ENCODE data around the gene HAGHL. TPM values are rescaled to one million over a fixed set of nuclear protein-coding genes. Genes with fewer than 3 reads are reported as not detected.

HAGHL gene
- total RNA-seq, 2 donors from 2014 or later = 2.6 to 13.0 TPM

DNA sequence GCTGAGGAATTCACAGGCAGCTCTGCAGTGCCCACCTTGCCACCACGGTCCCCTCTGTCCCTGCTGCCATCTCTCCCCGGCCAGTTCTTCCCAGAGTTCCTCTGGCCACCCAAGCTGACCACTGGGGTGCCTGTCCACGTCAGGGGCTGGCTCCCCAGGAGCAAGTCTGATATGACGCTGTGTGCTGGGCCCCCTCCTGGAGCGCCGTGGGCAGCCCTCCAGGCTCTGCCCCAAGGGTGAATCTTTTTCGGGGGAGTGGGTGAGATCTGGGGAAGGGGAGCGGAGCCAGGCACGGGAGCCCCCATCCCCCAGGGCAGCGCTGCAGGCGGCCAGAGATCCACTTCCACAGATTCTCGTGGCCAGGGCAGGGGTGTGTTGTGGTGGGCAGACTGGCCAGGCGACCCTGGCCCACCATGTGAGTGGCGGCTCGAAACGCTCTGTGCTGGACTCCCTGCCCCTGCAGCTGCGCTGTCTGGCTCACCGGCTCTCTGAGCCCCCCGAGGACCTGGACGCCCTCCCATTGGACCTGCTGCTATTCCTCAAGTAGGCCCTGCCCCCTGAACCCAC is 37.4 kb downstream of the HAGHL start:
- peaks cover 4% of the 10 kb centered on the region for H3K27me3 ChIP-seq
- TF ChIP-seq, protein P1, sequence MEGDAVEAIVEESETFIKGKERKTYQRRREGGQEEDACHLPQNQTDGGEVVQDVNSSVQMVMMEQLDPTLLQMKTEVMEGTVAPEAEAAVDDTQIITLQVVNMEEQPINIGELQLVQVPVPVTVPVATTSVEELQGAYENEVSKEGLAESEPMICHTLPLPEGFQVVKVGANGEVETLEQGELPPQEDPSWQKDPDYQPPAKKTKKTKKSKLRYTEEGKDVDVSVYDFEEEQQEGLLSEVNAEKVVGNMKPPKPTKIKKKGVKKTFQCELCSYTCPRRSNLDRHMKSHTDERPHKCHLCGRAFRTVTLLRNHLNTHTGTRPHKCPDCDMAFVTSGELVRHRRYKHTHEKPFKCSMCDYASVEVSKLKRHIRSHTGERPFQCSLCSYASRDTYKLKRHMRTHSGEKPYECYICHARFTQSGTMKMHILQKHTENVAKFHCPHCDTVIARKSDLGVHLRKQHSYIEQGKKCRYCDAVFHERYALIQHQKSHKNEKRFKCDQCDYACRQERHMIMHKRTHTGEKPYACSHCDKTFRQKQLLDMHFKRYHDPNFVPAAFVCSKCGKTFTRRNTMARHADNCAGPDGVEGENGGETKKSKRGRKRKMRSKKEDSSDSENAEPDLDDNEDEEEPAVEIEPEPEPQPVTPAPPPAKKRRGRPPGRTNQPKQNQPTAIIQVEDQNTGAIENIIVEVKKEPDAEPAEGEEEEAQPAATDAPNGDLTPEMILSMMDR (IDR thresholded peaks at IDR 0.05) = no peak
- H3K9ac ChIP-seq (ENCODE audit: low read depth in 2 of 2, low read length in 2 of 2) = no peak overlapping the region
- no peaks in the 10 kb centered on the region for H3K36me3 ChIP-seq
- no peak overlapping the region for H3K27ac ChIP-seq
- intact Hi-C loops (cut with DNase I) = no loop called here
- H3K4me3 ChIP-seq = no peak overlapping the region
- H3K9me3 ChIP-seq = no peaks in the 10 kb centered on the region
- H3K4me1 ChIP-seq = no peaks in the 10 kb centered on the region
- DNase-seq = no peak

DNA sequence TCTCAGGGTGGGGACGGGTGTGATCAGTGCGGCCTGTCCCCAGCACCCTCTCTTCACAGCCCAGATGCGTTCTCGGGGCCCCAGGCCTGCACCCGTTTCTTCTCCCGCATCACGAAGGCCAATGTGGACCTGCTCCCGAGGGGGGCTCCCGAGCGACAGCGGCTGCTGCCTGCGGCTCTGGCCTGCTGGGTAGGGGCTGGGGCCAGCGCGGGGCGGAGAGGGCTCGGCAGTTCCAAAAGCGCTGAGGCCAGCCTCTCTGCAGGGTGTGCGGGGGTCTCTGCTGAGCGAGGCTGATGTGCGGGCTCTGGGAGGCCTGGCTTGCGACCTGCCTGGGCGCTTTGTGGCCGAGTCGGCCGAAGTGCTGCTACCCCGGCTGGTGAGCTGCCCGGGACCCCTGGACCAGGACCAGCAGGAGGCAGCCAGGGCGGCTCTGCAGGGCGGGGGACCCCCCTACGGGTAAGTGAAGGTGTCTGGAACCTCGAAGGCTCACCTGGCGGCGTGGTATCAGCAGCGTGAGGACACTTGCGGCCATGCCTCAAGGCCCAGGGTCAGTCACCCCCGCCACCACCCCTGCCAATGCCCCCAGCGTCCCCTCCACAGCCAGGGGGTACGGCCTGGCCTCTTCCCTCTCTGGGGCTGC is 38.1 kb downstream of the HAGHL start:
- TF ChIP-seq, protein P1 (IDR thresholded peaks at IDR 0.05) = no peak
- no peaks in the 10 kb centered on the region for H3K9me3 ChIP-seq
- no peak overlapping the region for H3K9ac ChIP-seq (ENCODE audit: low read depth in 2 of 2, low read length in 2 of 2)
- intact Hi-C loops (cut with DNase I) = no loop called here
- H3K4me3 ChIP-seq = no peak overlapping the region
- no peaks in the 10 kb centered on the region for H3K4me1 ChIP-seq
- H3K27me3 ChIP-seq = peaks cover 4% of the 10 kb centered on the region
- no peaks in the 10 kb centered on the region for H3K36me3 ChIP-seq
- no peak overlapping the region for H3K27ac ChIP-seq
- no peak for DNase-seq

DNA sequence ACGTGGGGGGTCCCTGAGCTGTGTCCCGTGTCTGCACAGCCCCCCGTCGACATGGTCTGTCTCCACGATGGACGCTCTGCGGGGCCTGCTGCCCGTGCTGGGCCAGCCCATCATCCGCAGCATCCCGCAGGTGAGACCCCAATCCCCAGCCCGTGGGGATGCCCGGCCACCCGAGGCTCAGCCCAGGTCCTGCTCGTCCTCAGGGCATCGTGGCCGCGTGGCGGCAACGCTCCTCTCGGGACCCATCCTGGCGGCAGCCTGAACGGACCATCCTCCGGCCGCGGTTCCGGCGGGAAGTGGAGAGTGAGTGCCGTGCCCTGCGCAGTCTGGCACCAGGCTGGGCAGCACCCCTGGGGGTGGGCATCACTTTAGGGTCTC is 38.6 kb downstream of the HAGHL start:
- Histone ChIP-seq H3K27ac (no peak overlapping the region), H3K9ac (ENCODE audit: low read depth in 2 of 2, low read length in 2 of 2) (no peak overlapping the region), H3K36me3 (no peaks in the 10 kb centered on the region), H3K4me1 (no peaks in the 10 kb centered on the region), H3K4me3 (no peak overlapping the region), H3K27me3 (peaks cover 4% of the 10 kb centered on the region), H3K9me3 (no peaks in the 10 kb centered on the region)
- no peak for DNase-seq
- TF ChIP-seq, protein P1 (IDR thresholded peaks at IDR 0.05) = no peak
- intact Hi-C loops (cut with DNase I) = no loop called here

DNA sequence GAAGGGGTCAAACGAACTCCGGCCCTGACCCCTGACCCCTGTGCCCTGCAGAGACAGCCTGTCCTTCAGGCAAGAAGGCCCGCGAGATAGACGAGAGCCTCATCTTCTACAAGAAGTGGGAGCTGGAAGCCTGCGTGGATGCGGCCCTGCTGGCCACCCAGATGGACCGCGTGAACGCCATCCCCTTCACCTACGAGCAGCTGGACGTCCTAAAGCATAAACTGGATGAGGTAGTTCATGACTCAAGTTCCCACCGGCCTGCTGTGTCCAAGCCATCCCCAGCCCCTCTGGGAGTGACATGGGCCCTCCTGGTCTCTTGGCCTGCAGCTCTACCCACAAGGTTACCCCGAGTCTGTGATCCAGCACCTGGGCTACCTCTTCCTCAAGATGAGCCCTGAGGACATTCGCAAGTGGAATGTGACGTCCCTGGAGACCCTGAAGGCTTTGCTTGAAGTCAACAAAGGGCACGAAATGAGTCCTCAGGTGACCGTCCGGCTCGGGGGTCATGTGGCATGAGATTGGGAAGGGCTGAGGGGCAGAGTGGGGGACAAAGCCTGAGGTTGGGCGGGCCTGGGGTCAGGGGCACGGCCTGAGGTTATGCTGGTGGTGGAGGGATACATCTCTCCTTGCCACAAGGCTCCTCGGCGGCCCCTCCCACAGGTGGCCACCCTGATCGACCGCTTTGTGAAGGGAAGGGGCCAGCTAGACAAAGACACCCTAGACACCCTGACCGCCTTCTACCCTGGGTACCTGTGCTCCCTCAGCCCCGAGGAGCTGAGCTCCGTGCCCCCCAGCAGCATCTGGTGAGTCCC is 39.3 kb downstream of the HAGHL start:
- intact Hi-C loops (cut with DNase I) = no loop called here
- H3K9me3 ChIP-seq = no peaks in the 10 kb centered on the region
- H3K9ac ChIP-seq (ENCODE audit: low read depth in 2 of 2, low read length in 2 of 2) = no peak overlapping the region
- no peak for DNase-seq
- TF ChIP-seq, protein P1 (IDR thresholded peaks at IDR 0.05) = no peak
- no peak overlapping the region for H3K27ac ChIP-seq
- H3K27me3 ChIP-seq = peaks cover 3% of the 10 kb centered on the region
- no peaks in the 10 kb centered on the region for H3K36me3 ChIP-seq
- no peaks in the 10 kb centered on the region for H3K4me1 ChIP-seq
- no peak overlapping the region for H3K4me3 ChIP-seq

DNA sequence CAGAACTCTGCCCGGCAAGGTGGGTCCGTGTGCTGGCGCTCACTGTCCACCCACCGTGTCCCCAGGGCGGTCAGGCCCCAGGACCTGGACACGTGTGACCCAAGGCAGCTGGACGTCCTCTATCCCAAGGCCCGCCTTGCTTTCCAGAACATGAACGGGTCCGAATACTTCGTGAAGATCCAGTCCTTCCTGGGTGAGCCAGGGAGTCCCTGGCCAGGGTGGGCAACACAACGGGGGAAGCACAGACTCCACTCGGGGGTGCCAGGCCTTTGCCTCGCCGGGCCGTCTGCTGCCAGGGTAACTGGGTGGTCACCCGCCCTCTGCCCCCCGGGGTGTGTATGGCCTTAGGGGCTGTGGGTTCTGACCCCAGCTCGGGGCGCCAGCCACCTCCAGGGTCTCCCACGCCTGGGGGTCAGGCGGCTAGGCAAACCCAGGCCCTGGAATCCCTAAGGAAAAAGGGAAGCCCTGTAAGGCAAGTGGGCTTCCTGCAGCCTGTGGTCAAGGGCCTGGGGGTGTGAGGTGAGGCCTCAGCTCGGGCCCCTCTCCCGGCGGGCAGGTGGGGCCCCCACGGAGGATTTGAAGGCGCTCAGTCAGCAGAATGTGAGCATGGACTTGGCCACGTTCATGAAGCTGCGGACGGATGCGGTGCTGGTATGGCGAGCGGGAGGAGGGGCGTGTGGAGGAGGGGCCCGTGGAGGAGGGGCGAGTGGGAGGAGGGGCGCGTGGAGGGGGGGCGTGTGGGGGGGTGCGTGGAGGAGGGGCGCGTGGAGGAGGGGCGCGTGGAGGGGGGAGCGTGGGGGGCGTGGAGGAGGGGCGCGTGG is 40.1 kb downstream of the HAGHL start:
- Histone ChIP-seq H3K9ac (ENCODE audit: low read depth in 2 of 2, low read length in 2 of 2) (no peak overlapping the region), H3K4me1 (no peaks in the 10 kb centered on the region), H3K27me3 (no peaks in the 10 kb centered on the region), H3K9me3 (no peaks in the 10 kb centered on the region), H3K4me3 (no peak overlapping the region), H3K27ac (no peak overlapping the region), H3K36me3 (no peaks in the 10 kb centered on the region)
- DNase-seq = no peak
- TF ChIP-seq, protein P1 (IDR thresholded peaks at IDR 0.05) = no peak
- intact Hi-C loops (cut with DNase I) = no loop called here
